TTC549 (cell line): Measurements from ENCODE around the gene LRRC42.
"Not testable (repeated sequence)": the region's sequence is repeated elsewhere in the genome, so short reads cannot be mapped to it uniquely, and the experiment has no call there.

Source experiments
- FAIRE-seq: peaks from 2 replicates; lab custom pipeline; 2012; peaks lifted over from hg19 to GRCh38; lab: Jason Lieb, UNC

Gene LRRC42

GRCh38 chr1:53967409-53968124, 21.4 kb downstream of the LRRC42 start:
- FAIRE-seq = no peak

- no peak for FAIRE-seq
These were observed 22.0 kb downstream of the LRRC42 start for GRCh38 chr1:53968125-53968513.

- not testable (repeated sequence) for FAIRE-seq
These were observed 23.2 kb downstream of the LRRC42 start for GRCh38 chr1:53969323-53969722.

DNA sequence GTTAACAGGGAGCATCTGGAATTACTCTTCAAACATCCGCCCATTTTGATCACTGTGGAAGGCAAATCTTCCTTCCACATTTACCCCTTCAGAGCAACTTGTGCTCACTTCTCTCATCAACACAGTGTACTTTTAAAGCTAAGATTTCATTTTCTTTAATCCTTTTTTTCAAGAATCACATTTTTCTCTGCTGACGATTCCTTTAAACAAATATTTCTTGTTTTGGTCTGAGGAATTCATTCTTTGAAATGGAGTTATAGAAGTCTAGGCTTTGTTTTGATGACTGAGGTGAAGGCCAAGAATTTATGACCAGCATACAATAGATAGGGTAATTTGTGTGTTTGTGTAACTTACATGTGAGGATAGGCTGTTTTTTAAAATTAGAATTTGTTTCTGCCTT, 25.6 kb downstream of the LRRC42 start:
- no peak for FAIRE-seq

GRCh38 chr1:53975861-53976260, 29.7 kb downstream of the LRRC42 start:
- FAIRE-seq = no peak

GRCh38 chr1:53979712-53980450, 33.7 kb downstream of the LRRC42 start:
- no peak for FAIRE-seq

GRCh38 chr1:53981220-53981619, 35.1 kb downstream of the LRRC42 start:
- FAIRE-seq = no peak

- no peak for FAIRE-seq
These were observed 36.0 kb downstream of the LRRC42 start for GRCh38 chr1:53982034-53982762.

DNA sequence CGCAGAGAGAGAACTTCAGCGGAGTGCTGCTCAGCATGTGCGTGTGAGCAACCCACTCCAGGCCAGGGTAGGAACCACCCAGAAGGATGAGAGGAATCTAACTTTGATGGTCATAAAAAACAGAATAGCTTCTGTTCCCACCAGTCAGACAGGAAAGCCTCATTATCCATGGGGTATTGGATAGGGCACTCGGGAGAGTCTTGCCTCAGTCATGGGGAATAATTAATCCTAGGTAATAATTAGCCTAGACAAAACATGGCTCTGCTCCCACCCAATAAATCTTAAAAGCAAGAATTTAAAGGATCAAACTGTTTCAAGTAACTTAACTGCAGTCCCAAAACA, 36.6 kb downstream of the LRRC42 start:
- FAIRE-seq = no peak

- FAIRE-seq = no peak
These were observed 38.6 kb downstream of the LRRC42 start for GRCh38 chr1:53984726-53985125.

GRCh38 chr1:53986458-53986857, 40.3 kb downstream of the LRRC42 start:
- FAIRE-seq = no peak

GRCh38 chr1:53987880-53988279, 41.7 kb downstream of the LRRC42 start:
- no peak for FAIRE-seq

- no peak for FAIRE-seq
These were observed 46.1 kb downstream of the LRRC42 start for GRCh38 chr1:53992085-53992874.

DNA sequence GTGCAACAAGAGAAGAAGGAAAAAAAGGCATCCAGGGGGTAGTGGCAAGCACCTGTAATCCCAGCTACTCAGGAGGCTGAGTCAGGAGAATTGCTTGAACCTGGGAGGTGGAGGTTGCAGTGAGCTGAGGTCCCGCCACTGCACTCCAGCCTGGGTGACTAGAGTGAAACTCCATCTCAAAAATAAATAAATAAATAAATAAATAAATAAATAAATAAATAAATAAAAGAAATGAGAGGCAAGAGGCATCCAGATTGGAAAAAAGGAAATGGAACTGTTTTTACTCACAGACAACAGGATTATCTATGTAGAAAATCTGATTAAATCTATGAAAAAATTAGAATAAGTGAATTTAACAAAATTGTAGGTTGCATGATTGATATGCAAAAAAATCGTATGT, 48.4 kb downstream of the LRRC42 start:
- not testable (repeated sequence) for FAIRE-seq

- FAIRE-seq = no peak
These were observed 49.5 kb downstream of the LRRC42 start for GRCh38 chr1:53995683-53996082.

DNA sequence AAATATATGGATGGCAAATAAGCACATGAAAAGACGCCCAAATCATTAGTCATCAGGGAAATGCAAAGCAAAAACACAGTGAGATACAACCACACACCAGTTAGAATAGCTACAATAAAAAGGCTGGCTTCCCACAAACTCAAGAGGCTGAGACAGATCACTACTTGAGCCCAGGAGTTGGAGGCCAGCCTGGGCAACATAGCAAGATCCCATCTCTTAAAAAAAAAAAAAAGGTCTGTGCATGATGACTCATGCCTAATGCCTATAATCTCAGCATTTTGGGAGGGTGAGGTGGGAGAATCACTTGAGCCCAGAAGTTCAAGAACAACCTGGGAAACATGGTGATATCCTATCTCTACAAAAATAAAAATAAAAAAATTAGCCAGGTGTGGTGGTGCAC, 52.1 kb downstream of the LRRC42 start:
- FAIRE-seq = no peak

DNA sequence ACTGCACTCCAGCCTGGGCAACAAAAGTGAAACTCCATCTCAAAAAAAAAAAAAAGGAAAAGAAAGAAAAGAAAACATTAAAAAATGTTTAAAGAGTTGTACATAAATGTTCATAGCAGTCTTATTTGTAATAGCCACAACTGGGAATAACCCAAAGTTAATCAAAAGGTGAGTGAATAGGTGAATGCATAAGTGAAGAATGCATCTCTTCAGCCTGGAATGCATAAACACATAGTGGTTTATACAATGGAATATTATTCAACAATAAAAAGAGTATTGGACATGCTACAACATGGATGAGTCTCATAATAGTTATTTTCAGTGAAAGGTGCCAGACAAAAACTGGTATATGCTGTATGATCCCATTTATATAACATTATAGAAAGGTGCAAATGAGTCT, 53.8 kb downstream of the LRRC42 start:
- FAIRE-seq = no peak

DNA sequence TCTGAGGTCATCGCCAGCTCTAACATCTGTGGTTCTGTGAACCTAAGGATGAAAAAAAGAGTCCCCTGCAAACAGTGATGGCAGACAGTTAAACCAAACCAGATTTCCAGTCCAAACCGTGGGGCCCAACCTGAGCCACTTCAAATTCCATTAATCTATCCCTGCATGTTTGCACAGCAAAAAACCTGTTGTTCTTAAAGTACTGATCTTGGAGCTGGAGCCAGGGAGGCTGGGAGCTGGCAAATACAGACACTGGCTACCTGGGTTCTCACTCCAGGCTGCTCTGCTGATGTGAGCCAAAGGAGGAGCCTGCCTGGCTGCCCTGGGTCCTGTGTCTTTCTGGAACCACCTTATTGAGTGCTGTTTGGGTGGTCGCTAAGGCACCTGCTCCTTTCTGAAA, 55.4 kb downstream of the LRRC42 start:
- FAIRE-seq = no peak

GRCh38 chr1:54002544-54003248, 56.5 kb downstream of the LRRC42 start:
- FAIRE-seq = no peak

- no peak for FAIRE-seq
These were observed 57.1 kb downstream of the LRRC42 start for GRCh38 chr1:54003249-54003646.

GRCh38 chr1:54003750-54004480, 57.8 kb downstream of the LRRC42 start:
- FAIRE-seq = not testable (repeated sequence)
